RWPE1 (cell line): ENCODE data around the gene CATSPERD.
A peak's percentile ranks its signal among the peaks of the same experiment; 100 is the strongest.

Experiments
- CTCF ChIA-PET: fragments of 350-600 bp; sonication (Branson Sonifier 250); formaldehyde crosslinking; extraction: SDS; loops from one replicate; lab custom pipeline; 2021; lab: Yijun Ruan, JAX
- POLR2A ChIA-PET: fragments of 400-600 bp; formaldehyde crosslinking; extraction: SDS; loops from one replicate; lab custom pipeline; 2020; ENCODE audit warnings: antibody characterized with exemption; ENCODE audit not compliant: low non-redundant PET; lab: Yijun Ruan, JAX
- DNase-seq: peaks from one replicate; pipeline ENCODE4 v3.0.0; 2012; ENCODE audit warnings: low spot score
- H3K27ac ChIP-seq: fragments of 450-650 bp; 2 replicates; pipeline ENCODE4 v1.5.1; 2017
- CTCF ChIP-seq: fragments of 450-650 bp; conservative IDR thresholded peaks from 2 replicates; pipeline ENCODE4 v1.5.1; 2017; ENCODE audit warnings: low read depth, mild to moderate bottlenecking

CATSPERD gene

GRCh38 chr19:5694167-5694955 lies 26.1 kb upstream of the CATSPERD start:
- POLR2A ChIA-PET: no interaction called here
- peak overlapping the region; percentile 94 for H3K27ac ChIP-seq
- no peak for DNase-seq
- TF ChIP-seq CTCF: no peak
- CTCF ChIA-PET: no interaction called here

- H3K27ac ChIP-seq: peak overlapping the region; percentile 68
- DNase-seq: no peak
- ChIA-PET CTCF (no interaction called here), POLR2A (no interaction called here)
- no peak for TF ChIP-seq CTCF
These were observed 25.3 kb upstream of the CATSPERD start for GRCh38 chr19:5694956-5695648.

GRCh38 chr19:5695649-5696195 lies 24.7 kb upstream of the CATSPERD start:
- no peak for DNase-seq
- no peak for TF ChIP-seq CTCF
- POLR2A ChIA-PET: no interaction called here
- peak overlapping the region; percentile 68 for H3K27ac ChIP-seq
- CTCF ChIA-PET: no interaction called here

GRCh38 chr19:5696196-5697021 lies 24.0 kb upstream of the CATSPERD start:
- ChIA-PET CTCF (no interaction called here), POLR2A (no interaction called here)
- peak overlapping the region; percentile 68 for H3K27ac ChIP-seq
- DNase-seq: no peak
- TF ChIP-seq CTCF: no peak

GRCh38 chr19:5697022-5697889 lies 23.2 kb upstream of the CATSPERD start:
- ChIA-PET CTCF (no interaction called here), POLR2A (interaction anchor here (0.5 kb wide), 1 partner anchor 95 kb away, joined by 4 read pairs; no protein-coding TSS in a partner anchor)
- no peak for TF ChIP-seq CTCF
- peak overlapping the region; percentile 68 for H3K27ac ChIP-seq
- no peak for DNase-seq
